HG03558 (cell line): ENCODE measurements around the gene KIF6.

Experiments used
- ATAC-seq: cut with Tn5 transposase; IDR thresholded peaks from one replicate; pipeline ENCODE4 v1.9.1; 2021; ENCODE audit warnings: moderate number of reproducible peaks; ENCODE audit not compliant: unreplicated experiment; ENCODE audit errors: extremely low read depth

Gene KIF6

GRCh38 chr6:39669207-39669972 is 55.8 kb downstream of the KIF6 start:
- ATAC-seq, result no peak

- ATAC-seq, result no peak
Observed at GRCh38 chr6:39666706-39667489, 58.3 kb downstream of the KIF6 start.

GRCh38 chr6:39665861-39666260 is 59.3 kb downstream of the KIF6 start:
- ATAC-seq, result no peak

GRCh38 chr6:39664173-39664572 is 61.0 kb downstream of the KIF6 start:
- no peak for ATAC-seq

GRCh38 chr6:39657355-39658135 is 67.7 kb downstream of the KIF6 start:
- ATAC-seq, result no peak

- no peak for ATAC-seq
Observed at GRCh38 chr6:39654121-39654520, 71.1 kb downstream of the KIF6 start.

- ATAC-seq, result no peak
Observed at GRCh38 chr6:39653612-39654011, 71.6 kb downstream of the KIF6 start.

GRCh38 chr6:39649996-39650395 is 75.2 kb downstream of the KIF6 start:
- no peak for ATAC-seq

GRCh38 chr6:39646751-39647420 is 78.3 kb downstream of the KIF6 start:
- no peak for ATAC-seq

GRCh38 chr6:39642270-39642669 is 82.9 kb downstream of the KIF6 start:
- no peak for ATAC-seq

- no peak for ATAC-seq
Observed at GRCh38 chr6:39638126-39638822, 86.9 kb downstream of the KIF6 start.

GRCh38 chr6:39634646-39635341 is 90.4 kb downstream of the KIF6 start:
- no peak for ATAC-seq

- ATAC-seq, result no peak
Observed at GRCh38 chr6:39625209-39625608, 100.0 kb downstream of the KIF6 start.

- ATAC-seq, result no peak
Observed at GRCh38 chr6:39623750-39624149, 101.5 kb downstream of the KIF6 start.

- ATAC-seq, result no peak
Observed at GRCh38 chr6:39617520-39617919, 107.7 kb downstream of the KIF6 start.

- ATAC-seq, result no peak
Observed at GRCh38 chr6:39617026-39617425, 108.2 kb downstream of the KIF6 start.

GRCh38 chr6:39615622-39616021 is 109.6 kb downstream of the KIF6 start:
- ATAC-seq, result no peak

- ATAC-seq, result no peak
Observed at GRCh38 chr6:39614393-39614950, 110.7 kb downstream of the KIF6 start.

GRCh38 chr6:39610221-39610620 is 115.0 kb downstream of the KIF6 start:
- ATAC-seq, result no peak
